Endometrium (tissue), 2 donors: ENCODE measurements around the gene ACAD11.

Experiments used
- FAIRE-seq: peaks from 2 replicates; lab custom pipeline; 2012; peaks lifted over from hg19 to GRCh38; lab: Jason Lieb, UNC
- donor health status: control.
- donor health status: control.

Gene ACAD11

GRCh38 chr3:132553826-132554225 is 105.8 kb downstream of the ACAD11 start:
- FAIRE-seq: no peak

DNA sequence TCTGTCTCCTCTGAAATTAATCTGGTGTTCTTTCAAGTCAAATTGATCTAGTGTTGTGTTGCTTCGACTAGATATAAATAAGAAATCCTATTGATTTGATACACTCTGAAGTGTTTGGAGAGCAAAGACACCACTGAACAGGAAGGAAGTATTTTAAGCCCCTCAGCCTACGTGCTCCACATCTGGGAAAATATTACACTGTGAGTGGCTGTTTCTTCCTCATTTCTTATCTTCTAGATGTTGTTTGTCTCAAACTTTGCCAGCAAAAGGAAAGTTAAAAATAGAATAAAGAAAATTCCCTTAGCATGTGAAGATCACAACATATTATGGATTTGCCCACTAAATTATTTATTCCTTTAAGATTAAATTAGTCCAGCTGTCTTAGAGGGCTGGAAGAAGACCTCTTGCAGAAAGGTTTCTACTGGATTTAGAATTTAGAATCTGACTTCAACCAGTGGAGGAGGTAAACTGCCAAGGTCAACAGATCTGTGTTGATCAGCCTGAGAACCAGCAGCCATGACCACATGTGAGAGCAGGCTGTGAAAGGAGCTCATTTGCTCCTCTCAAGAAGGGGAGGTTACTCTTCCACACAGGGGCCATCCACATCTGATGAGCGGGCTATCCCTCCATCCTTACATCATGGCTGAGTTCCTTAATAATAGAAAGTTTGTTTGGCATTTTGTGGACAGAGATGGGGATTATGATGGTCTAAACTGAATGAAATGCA is 108.9 kb downstream of the ACAD11 start:
- FAIRE-seq: no peak

DNA sequence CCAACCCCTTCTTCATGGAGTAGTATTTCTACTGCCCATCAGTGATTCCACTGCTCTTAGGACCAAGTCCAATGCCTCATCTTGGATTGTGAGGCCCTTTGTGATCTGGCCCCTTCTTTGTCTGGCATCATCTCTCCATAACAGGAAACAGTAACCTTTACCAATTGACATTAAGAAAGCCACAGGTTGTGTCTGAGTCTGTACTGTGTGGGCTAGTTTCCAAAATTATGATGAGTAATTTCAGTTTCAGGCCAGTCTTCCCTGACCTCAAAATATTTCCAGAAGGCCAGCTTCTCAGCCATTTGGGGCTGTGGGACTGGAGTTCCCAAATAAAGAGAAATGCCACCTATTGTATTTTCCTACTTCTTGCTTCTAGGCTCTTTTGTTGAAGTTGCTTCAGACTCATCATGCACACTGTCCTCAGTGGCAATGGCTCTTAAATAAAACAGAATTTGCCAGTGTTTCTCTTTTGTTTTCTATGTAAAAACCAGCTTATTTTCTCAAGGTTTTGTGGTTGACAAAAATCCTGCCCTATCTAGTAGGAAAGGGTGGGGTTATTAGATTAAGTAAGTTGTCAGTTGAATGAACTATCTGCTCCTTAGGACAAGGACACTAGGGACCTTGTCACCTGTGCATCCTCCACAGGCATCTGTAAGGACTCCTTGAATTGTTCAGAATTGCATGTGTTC is 109.6 kb downstream of the ACAD11 start:
- FAIRE-seq: no peak

DNA sequence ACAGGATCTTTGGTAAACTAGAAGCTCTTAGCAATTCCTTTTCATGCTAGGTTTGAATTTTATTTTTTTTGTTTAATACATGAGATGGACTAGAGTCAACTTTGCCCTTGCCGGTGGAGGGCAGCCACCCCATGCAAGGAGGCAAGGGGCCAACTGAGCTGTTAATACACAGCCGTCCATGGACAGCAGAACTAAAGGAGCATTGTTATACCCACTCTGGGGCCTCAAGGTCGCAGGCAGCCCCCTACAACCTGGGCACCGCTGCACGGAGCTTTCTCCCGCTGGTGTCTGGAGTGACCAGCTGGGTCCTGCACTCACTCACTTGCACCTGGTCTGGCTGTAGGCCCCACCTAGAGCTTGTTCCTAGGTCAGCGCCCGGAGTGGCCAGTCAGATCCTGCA is 110.4 kb downstream of the ACAD11 start:
- no peak for FAIRE-seq

DNA sequence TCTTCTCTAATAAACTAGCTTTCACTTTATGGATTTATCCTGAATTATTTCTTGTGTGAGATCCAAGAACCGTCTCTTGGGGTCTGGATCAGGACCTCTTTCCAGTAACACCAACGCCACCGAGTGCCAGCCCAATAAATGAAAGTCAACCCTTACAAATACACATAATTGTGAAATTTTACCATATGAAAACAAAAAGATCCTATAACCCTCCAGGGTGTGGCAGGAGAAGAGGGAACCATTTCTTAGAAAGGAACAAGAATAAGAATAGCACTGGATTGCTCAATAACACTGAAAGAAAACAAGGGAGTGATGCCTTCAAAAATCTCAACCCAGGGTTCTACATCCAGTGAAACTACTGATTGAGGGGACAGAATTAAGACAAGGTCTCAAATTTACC is 114.1 kb downstream of the ACAD11 start:
- FAIRE-seq: no peak

DNA sequence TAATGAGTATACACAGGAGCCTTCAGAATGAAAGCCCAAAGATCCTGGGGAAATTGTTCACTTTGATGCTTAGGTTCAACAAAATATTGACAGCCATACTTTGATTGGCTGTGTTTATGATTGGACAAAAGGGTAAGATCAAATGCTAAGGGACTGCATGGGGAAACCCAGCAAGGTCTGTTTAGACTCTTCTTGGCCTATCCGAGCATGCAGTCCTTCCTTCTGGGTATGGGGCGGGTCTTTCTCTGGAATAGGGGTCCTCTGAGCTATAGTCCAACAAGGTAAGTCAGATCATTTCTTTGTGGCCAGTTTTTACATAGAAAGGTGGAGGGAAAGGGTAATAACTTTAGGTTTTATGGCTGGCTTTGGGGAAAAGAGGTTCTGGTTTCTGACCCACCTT is 115.5 kb downstream of the ACAD11 start:
- no peak for FAIRE-seq

- peak; percentile 48 for FAIRE-seq
Observed at GRCh38 chr3:132543011-132543739, 116.4 kb downstream of the ACAD11 start.

DNA sequence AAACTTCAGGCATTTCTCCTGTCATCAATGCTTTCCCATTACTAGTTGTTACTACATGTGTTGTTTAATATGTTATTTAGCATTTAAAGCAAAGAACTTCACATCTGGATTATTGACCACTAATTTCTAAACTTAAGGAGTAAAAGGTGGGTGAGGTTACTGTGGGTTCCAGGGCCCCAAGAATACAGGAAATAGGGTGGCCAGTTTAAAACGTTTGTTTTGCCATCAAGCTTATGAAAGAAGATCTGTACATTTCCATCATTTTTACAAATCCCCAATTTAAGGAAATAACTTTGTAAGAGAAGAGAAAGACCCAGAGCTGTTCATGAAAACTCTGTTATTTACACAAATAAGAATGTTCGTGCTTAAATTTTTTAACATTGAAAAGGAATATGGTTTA is 117.0 kb downstream of the ACAD11 start:
- FAIRE-seq: no peak

- no peak for FAIRE-seq
Observed at GRCh38 chr3:132539681-132540080, 119.9 kb downstream of the ACAD11 start.

GRCh38 chr3:132538072-132538471 is 121.5 kb downstream of the ACAD11 start:
- no peak for FAIRE-seq

DNA sequence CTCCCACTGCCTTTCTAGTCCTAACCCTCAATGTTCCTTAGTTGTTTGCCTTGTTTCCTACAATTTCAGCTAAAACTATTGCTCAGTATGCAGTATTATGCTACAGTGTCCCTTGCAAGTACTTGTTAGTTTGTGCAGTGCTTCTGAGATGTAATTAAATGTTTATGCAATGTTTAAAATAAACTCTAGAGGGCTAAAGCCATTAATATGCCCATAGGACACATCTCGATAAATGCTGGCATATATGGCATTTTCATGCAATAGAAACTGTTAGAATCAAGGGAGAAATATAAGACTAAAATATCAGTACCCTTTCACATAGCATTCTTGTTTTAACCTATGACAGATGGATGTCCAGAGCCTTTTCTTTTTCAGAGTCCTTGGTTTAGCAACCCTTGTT is 122.3 kb downstream of the ACAD11 start:
- no peak for FAIRE-seq

GRCh38 chr3:132536442-132537153 is 123.0 kb downstream of the ACAD11 start:
- no peak for FAIRE-seq

DNA sequence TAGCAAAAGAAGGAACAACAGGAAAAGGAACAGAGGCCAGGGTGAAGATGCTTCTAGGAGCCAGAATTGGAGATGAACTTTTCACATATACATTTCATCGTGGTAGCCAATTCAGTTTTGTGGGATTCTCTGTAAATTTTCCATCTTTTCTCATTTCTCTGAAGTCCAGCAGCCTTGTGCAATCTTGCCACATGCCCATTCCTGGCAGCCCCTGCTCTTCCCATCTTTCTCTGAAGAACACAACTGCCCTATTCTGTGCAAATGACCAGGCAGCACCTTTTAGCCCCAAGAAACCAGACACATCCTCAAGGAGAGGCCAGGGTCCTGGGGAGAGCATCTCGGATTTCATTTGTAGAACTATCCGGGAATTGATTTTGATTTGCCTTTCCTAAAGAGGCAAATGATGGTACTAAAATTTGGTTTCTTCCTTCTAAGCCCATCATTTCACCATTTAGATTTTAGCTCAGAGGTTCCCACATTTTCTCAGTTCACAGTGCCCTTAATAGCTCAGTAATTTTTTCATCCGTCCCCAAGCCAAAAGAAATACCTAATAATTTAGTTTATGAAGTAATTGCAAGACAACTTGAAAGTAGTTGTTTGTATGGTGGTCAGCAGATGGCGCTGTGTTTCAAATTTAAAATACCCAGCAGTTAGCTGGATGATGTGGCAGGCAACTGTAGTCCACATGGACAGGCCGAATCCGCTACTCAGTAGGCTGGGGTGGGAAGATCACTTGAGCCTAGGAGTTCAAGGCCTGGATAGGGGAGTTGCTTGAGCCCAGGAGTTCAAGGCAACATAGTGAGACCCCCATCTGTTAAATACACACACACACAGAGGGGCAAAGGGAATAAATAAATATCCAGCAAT is 123.8 kb downstream of the ACAD11 start:
- FAIRE-seq: peak; percentile 73

GRCh38 chr3:132530624-132531023 is 129.0 kb downstream of the ACAD11 start:
- no peak for FAIRE-seq

GRCh38 chr3:132522353-132522752 is 137.3 kb downstream of the ACAD11 start:
- FAIRE-seq: no peak

DNA sequence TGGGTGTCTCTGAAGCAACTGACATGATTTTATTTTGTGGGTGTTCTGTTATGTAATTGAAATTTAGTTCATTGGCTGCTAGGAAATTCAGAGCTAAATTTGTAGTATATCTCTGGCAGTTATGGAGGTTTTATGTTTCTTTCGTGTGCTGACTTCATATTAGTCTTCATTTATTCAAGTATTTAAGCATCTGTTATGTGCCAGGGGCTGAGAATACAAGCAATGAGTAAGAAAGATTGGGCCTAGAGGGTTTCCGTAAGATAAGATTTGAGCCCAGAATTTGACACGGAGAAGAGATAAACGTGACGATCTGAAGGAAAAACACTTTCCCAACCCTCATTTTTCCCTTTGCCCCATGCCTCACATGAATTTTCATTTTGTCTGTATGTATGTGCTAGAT is 137.7 kb downstream of the ACAD11 start:
- no peak for FAIRE-seq

DNA sequence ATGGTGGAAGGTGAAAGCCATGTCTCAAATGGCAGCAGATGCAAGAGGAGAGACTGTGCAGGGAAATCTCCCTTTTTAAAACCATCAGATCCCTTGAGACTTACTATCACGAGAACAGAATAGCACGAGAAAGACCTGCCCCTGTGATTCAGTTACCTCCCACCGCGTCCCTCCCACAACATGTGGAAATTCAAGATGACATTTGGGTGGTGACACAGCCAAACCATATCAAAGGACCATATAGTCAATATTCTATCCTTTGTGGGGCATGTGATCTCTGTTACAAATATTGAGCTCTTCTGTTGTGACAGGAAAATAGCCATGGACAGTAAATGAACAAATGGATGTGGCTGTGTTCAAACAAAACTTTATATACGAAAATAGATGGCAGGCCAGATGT is 139.7 kb downstream of the ACAD11 start:
- no peak for FAIRE-seq

GRCh38 chr3:132517311-132517710 is 142.3 kb downstream of the ACAD11 start:
- FAIRE-seq: no peak

DNA sequence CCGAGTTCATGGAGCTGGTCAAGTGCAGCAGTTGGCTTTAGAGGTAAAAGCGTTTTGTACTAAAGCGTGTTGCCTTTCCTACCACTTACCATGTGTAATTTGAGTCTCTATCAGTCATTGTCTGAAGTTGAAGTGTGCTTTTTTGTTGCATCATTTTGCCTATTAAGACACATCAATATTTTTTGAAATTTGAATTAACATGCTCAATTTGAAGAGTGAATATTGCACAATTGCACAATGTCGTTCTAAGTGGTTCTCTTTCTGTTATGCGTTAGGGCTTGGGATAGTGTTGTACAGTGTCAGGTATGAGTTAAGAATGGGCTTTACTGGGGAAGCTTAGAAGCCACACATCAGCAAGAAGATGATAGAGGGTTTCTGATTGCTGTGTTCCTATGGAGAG is 146.6 kb downstream of the ACAD11 start:
- no peak for FAIRE-seq

DNA sequence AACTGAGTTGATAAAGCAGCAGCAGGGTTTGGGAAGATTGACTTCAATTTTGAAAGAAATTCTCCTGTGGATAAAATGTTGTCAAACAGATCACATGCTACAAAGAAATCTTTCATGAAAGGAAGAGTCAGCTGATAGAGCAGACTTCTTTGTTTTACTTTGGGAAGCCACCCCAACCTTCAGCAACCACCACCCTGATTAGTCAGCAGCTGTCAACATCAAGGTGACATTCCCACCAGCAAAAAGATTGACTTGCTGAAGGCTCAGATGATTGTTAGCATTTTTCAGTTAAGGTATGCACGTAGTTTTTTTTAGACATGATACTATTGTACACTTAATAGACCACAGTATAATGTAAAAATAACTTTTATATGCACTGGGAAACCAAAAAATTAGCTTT is 150.1 kb downstream of the ACAD11 start:
- FAIRE-seq: no peak

GRCh38 chr3:132509096-132509495 is 150.5 kb downstream of the ACAD11 start:
- FAIRE-seq: no peak
